Osteocyte (in vitro differentiated cells): ENCODE results near the gene PADI4. TPM values are rescaled to one million over a fixed set of nuclear protein-coding genes. Genes with fewer than 3 reads are reported as not detected.

Source experiments
- DNase-seq: peaks from one replicate; pipeline ENCODE4 v3.0.0; 2021; ENCODE audit warnings: mixed read lengths; ENCODE audit not compliant: unreplicated experiment; ENCODE audit errors: extremely low spot score
- H3K27ac Mint-ChIP-seq: one replicate; pipeline ENCODE4 v1.8.0; 2021; ENCODE audit warnings: mild to moderate bottlenecking, mixed read lengths; ENCODE audit not compliant: unreplicated experiment
- H3K27me3 Mint-ChIP-seq: one replicate; pipeline ENCODE4 v1.8.0; 2021; ENCODE audit warnings: mixed read lengths; ENCODE audit not compliant: unreplicated experiment
- H3K36me3 Mint-ChIP-seq: one replicate; pipeline ENCODE4 v1.8.0; 2021; ENCODE audit warnings: mixed read lengths; ENCODE audit not compliant: unreplicated experiment
- H3K4me1 Mint-ChIP-seq: one replicate; pipeline ENCODE4 v1.8.0; 2021; ENCODE audit warnings: mixed read lengths; ENCODE audit not compliant: unreplicated experiment
- H3K4me3 Mint-ChIP-seq: one replicate; pipeline ENCODE4 v1.8.0; 2021; ENCODE audit warnings: mild to moderate bottlenecking, moderate library complexity, mixed read lengths; ENCODE audit not compliant: unreplicated experiment
- H3K9me3 Mint-ChIP-seq: one replicate; pipeline ENCODE4 v1.8.0; 2021; ENCODE audit warnings: mixed read lengths; ENCODE audit not compliant: unreplicated experiment
- total RNA-seq: library from RNA; stranded (reverse); gene quantifications from 2 replicates; pipeline ENCODE4 v1.2.1, GENCODE V29; 2021
- TF ChIP-seq, protein P1 (sequence below): fragments of 200-600 bp; sonication (generic); IDR thresholded peaks from 2 replicates; pipeline ENCODE4 v1.5.0; 2021; ENCODE audit warnings: antibody characterized with exemption, mild to moderate bottlenecking, moderate library complexity

PADI4 gene
- total RNA-seq, 1 donor from 2014 or later, result not detected

DNA sequence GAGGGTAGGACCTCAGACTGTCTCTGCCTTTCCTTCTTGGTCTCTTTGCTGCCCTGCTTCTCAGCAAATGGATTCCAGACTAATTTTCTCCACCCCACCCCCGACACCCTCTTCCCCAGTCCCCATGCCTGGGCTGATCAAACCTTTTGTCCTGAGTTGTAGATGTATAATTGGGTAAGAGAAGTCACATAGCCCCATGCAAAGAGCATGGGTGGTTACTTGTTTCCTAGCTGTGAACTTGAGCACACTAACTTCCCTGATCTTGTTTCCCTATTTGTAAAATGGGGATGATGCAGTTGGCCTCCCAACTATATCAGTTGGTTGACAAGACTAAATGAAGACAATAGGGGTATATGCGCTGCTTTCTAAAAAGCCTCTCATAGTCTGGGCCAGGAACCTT is 73.2 kb downstream of the PADI4 start:
- TF ChIP-seq, protein P1, sequence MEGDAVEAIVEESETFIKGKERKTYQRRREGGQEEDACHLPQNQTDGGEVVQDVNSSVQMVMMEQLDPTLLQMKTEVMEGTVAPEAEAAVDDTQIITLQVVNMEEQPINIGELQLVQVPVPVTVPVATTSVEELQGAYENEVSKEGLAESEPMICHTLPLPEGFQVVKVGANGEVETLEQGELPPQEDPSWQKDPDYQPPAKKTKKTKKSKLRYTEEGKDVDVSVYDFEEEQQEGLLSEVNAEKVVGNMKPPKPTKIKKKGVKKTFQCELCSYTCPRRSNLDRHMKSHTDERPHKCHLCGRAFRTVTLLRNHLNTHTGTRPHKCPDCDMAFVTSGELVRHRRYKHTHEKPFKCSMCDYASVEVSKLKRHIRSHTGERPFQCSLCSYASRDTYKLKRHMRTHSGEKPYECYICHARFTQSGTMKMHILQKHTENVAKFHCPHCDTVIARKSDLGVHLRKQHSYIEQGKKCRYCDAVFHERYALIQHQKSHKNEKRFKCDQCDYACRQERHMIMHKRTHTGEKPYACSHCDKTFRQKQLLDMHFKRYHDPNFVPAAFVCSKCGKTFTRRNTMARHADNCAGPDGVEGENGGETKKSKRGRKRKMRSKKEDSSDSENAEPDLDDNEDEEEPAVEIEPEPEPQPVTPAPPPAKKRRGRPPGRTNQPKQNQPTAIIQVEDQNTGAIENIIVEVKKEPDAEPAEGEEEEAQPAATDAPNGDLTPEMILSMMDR, result no peak
- Mint-ChIP-seq H3K27ac (no peak overlapping the region), H3K36me3 (no peaks in the 10 kb centered on the region), H3K9me3 (no peaks in the 10 kb centered on the region), H3K27me3 (peaks cover 45% of the 10 kb centered on the region), H3K4me1 (no peaks in the 10 kb centered on the region), H3K4me3 (no peak overlapping the region)
- no peak for DNase-seq

DNA sequence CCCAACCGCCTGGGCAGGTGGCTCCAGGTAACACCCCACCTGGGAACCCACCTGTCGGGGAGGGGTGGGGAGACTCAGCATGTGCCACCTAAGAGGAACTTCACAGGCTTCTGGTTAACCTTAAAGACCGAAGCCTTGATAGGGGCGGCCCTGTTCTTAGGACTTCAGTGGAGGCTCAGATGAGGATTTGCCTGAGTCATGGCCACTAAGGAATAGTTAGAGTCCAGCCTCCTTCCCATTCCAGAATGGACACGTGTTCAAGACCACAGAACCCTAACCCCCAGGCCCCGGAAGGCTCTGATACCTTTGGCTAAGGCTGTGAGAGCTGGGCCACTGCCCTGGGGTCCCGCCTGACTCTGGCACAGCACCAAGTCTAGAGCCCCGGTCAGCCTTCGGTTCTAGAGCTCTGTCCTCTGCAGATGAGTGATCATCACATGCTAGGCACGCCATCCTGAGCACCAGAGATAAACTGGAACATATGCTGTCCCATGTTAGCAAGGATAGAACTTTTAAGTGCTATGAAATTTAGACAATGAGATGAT is 84.3 kb downstream of the PADI4 start:
- Mint-ChIP-seq H3K4me3 (no peak overlapping the region), H3K27ac (no peak overlapping the region), H3K36me3 (no peaks in the 10 kb centered on the region), H3K27me3 (peaks cover 30% of the 10 kb centered on the region), H3K4me1 (no peaks in the 10 kb centered on the region), H3K9me3 (no peaks in the 10 kb centered on the region)
- no peak for DNase-seq
- TF ChIP-seq, protein P1, result no peak

DNA sequence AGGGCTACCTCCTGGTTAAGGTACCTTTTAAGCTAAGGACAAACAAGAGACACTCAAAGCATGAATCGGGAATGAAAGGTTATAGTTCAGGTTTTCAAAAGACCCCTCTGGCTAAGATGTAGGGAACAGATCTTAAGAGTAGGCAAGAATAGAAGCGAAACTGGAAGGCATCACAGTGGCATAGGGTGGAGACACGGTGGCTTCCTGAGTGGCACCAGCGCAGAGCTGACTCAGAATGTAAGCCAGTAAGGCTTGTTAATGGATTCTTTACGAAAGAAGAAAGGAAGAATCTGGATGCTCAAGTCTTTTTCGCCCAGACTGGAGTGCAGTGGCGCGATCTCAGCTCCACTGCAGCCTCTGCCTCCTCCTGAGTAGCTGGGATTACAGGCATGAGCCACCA is 85.2 kb downstream of the PADI4 start:
- DNase-seq, result no peak
- H3K36me3 Mint-ChIP-seq, result no peaks in the 10 kb centered on the region
- H3K27me3 Mint-ChIP-seq, result peaks cover 25% of the 10 kb centered on the region
- TF ChIP-seq, protein P1, result no peak
- no peaks in the 10 kb centered on the region for H3K9me3 Mint-ChIP-seq
- H3K27ac Mint-ChIP-seq, result no peak overlapping the region
- no peak overlapping the region for H3K4me3 Mint-ChIP-seq
- no peaks in the 10 kb centered on the region for H3K4me1 Mint-ChIP-seq

DNA sequence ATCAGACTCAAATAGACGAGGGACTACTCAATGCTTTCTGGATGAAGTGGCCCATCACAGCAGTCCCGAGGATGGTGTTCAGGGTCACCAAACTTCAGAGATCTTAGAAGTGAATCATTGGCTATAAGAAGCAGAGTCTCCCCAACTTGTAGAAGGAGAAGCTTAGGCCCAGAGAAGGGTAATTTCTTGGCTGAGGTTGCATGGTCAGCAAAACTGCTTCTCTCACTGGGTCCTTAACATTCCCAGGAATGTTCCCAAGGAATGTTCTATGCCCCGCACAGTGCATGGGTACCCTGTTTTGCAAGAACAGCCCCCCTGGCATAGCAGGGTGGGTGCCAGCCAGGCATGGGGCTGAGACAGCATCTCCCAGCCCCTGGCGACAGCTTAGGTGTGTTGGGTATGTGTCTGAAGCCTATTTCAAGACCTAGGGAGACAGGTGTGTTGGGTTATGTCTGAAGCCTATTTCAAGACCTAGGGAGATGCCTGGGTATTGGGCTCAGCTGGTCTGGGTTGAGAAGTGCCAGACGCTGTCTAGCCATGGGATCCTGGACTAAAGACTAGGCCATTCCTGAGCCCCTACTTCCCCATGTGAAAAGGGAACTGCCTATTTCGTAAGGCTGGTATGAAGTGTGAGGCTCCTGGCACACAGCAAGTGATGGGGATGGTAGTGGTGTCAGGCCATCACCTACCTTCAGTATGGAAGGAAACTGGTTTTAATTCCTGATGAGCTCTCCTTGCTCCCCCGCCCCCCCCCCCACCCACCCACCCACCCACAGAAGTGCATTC is 90.1 kb downstream of the PADI4 start:
- Mint-ChIP-seq H3K27me3 (peaks cover 4% of the 10 kb centered on the region), H3K27ac (no peak overlapping the region), H3K4me3 (no peak overlapping the region), H3K9me3 (no peaks in the 10 kb centered on the region), H3K4me1 (peaks cover 1% of the 10 kb centered on the region), H3K36me3 (no peaks in the 10 kb centered on the region)
- TF ChIP-seq, protein P1, result no peak
- DNase-seq, result no peak

DNA sequence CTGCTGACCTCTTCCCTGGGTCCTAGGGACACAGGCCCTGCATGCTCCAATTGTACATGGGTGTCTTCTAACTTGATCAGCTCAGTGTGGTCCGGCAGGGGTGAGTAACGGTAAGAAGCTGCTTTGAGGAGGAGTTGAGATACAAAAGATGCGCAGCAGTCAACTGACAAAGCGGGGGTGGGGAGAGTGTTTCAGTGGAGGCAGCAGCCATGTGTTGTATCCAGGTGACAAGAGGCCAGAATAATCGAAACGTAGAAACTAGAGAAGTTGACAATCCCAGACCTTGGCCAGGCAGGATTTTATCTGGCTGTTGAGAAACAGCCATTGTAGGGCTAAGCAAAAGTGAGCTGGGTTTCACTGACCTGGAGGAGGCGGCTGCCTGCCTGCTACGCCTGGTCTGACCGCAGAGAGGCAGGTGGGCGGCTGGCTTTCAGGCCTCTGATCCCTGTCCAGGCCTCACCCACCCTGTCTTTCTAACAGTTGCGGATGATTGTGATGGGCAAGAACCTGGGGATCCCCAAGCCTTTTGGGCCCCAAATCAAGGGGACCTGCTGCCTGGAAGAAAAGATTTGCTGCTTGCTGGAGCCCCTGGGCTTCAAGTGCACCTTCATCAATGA is 92.8 kb downstream of the PADI4 start:
- H3K36me3 Mint-ChIP-seq, result no peaks in the 10 kb centered on the region

More for the DNA sequence above, 92.8 kb downstream of the PADI4 start:
- TF ChIP-seq, protein P1, result no peak
- DNase-seq, result no peak
- H3K27ac Mint-ChIP-seq, result no peak overlapping the region
- no peaks in the 10 kb centered on the region for H3K27me3 Mint-ChIP-seq
- H3K9me3 Mint-ChIP-seq, result no peaks in the 10 kb centered on the region
- H3K4me3 Mint-ChIP-seq, result no peak overlapping the region
- peaks cover 6% of the 10 kb centered on the region for H3K4me1 Mint-ChIP-seq
